ENCODE results near the gene CDH13.

Gene CDH13

GRCh38 chr16:83051451-83051850 is 424.7 kb downstream of the CDH13 start:
- no peaks in the 10 kb centered on the region for H3K79me2 ChIP-seq (ENCODE audit: insufficient read depth, low read length)
- H3K4me3 ChIP-seq (ENCODE audit: low read depth in 1 of 2, low read length in 2 of 2): no peak overlapping the region
- no peak overlapping the region for H3K9ac ChIP-seq (ENCODE audit: low read depth, low read length)
- peaks cover 4% of the 10 kb centered on the region for H3K27me3 ChIP-seq (ENCODE audit: insufficient read depth, low read length, poor library complexity)
- no peaks in the 10 kb centered on the region for H3K36me3 ChIP-seq (ENCODE audit: insufficient read depth, low read length)
- no peaks in the 10 kb centered on the region for H4K20me1 ChIP-seq (ENCODE audit: insufficient read depth, low read length)
- no peaks in the 10 kb centered on the region for H3K9me3 ChIP-seq (ENCODE audit: insufficient read depth, low read length, severe bottlenecking)
- H3K4me2 ChIP-seq (ENCODE audit: insufficient read depth, low read length): no peak overlapping the region
- ATAC-seq (ENCODE audit: insufficient read depth, low read depth): no peak
- no peak overlapping the region for H3K27ac ChIP-seq (ENCODE audit: low read length)
- H3K4me1 ChIP-seq (ENCODE audit: insufficient read depth, low read length): no peaks in the 10 kb centered on the region
- no peak for DNase-seq
- H2AFZ ChIP-seq (ENCODE audit: low read depth, low read length): no peak overlapping the region
- TF ChIP-seq EZH2 (IDR thresholded peaks at IDR 0.05; ENCODE audit: borderline replicate concordance, low read depth, low read length, severe bottlenecking): no peak
- TF ChIP-seq, protein P1, sequence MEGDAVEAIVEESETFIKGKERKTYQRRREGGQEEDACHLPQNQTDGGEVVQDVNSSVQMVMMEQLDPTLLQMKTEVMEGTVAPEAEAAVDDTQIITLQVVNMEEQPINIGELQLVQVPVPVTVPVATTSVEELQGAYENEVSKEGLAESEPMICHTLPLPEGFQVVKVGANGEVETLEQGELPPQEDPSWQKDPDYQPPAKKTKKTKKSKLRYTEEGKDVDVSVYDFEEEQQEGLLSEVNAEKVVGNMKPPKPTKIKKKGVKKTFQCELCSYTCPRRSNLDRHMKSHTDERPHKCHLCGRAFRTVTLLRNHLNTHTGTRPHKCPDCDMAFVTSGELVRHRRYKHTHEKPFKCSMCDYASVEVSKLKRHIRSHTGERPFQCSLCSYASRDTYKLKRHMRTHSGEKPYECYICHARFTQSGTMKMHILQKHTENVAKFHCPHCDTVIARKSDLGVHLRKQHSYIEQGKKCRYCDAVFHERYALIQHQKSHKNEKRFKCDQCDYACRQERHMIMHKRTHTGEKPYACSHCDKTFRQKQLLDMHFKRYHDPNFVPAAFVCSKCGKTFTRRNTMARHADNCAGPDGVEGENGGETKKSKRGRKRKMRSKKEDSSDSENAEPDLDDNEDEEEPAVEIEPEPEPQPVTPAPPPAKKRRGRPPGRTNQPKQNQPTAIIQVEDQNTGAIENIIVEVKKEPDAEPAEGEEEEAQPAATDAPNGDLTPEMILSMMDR (IDR thresholded peaks at IDR 0.05; ENCODE audit: borderline replicate concordance, extremely low read depth, low read length, poor library complexity, severe bottlenecking): no peak

GRCh38 chr16:83054283-83054682 is 427.5 kb downstream of the CDH13 start:
- ATAC-seq (ENCODE audit: insufficient read depth, low read depth) (no peak), DNase-seq (no peak)
- H3K36me3 ChIP-seq (ENCODE audit: insufficient read depth, low read length): no peaks in the 10 kb centered on the region
- H3K4me1 ChIP-seq (ENCODE audit: insufficient read depth, low read length): no peaks in the 10 kb centered on the region
- no peaks in the 10 kb centered on the region for H3K9me3 ChIP-seq (ENCODE audit: insufficient read depth, low read length, severe bottlenecking)
- no peak overlapping the region for H3K4me3 ChIP-seq (ENCODE audit: low read depth in 1 of 2, low read length in 2 of 2)
- H3K79me2 ChIP-seq (ENCODE audit: insufficient read depth, low read length): no peaks in the 10 kb centered on the region
- no peak overlapping the region for H3K4me2 ChIP-seq (ENCODE audit: insufficient read depth, low read length)
- peaks cover 2% of the 10 kb centered on the region for H3K27me3 ChIP-seq (ENCODE audit: insufficient read depth, low read length, poor library complexity)
- H2AFZ ChIP-seq (ENCODE audit: low read depth, low read length): no peak overlapping the region
- TF ChIP-seq, protein P1 (IDR thresholded peaks at IDR 0.05; ENCODE audit: borderline replicate concordance, extremely low read depth, low read length, poor library complexity, severe bottlenecking): no peak
- no peak for TF ChIP-seq EZH2 (IDR thresholded peaks at IDR 0.05; ENCODE audit: borderline replicate concordance, low read depth, low read length, severe bottlenecking)
- no peaks in the 10 kb centered on the region for H4K20me1 ChIP-seq (ENCODE audit: insufficient read depth, low read length)
- no peak overlapping the region for H3K9ac ChIP-seq (ENCODE audit: low read depth, low read length)
- H3K27ac ChIP-seq (ENCODE audit: low read length): no peak overlapping the region

GRCh38 chr16:83058376-83058775 is 431.6 kb downstream of the CDH13 start:
- DNase-seq: no peak
- no peak overlapping the region for H3K4me3 ChIP-seq (ENCODE audit: low read depth in 1 of 2, low read length in 2 of 2)
- H3K36me3 ChIP-seq (ENCODE audit: insufficient read depth, low read length): no peaks in the 10 kb centered on the region
- H3K9ac ChIP-seq (ENCODE audit: low read depth, low read length): no peak overlapping the region
- H3K27me3 ChIP-seq (ENCODE audit: insufficient read depth, low read length, poor library complexity): peaks cover 4% of the 10 kb centered on the region
- no peak for TF ChIP-seq EZH2 (IDR thresholded peaks at IDR 0.05; ENCODE audit: borderline replicate concordance, low read depth, low read length, severe bottlenecking)
- TF ChIP-seq, protein P1 (IDR thresholded peaks at IDR 0.05; ENCODE audit: borderline replicate concordance, extremely low read depth, low read length, poor library complexity, severe bottlenecking): no peak
- no peak overlapping the region for H3K4me2 ChIP-seq (ENCODE audit: insufficient read depth, low read length)
- H3K27ac ChIP-seq (ENCODE audit: low read length): no peak overlapping the region
- ATAC-seq (ENCODE audit: insufficient read depth, low read depth): no peak
- no peaks in the 10 kb centered on the region for H3K79me2 ChIP-seq (ENCODE audit: insufficient read depth, low read length)
- no peaks in the 10 kb centered on the region for H4K20me1 ChIP-seq (ENCODE audit: insufficient read depth, low read length)
- H3K9me3 ChIP-seq (ENCODE audit: insufficient read depth, low read length, severe bottlenecking): no peaks in the 10 kb centered on the region
- H2AFZ ChIP-seq (ENCODE audit: low read depth, low read length): no peak overlapping the region
- H3K4me1 ChIP-seq (ENCODE audit: insufficient read depth, low read length): no peaks in the 10 kb centered on the region

GRCh38 chr16:83059237-83059636 is 432.5 kb downstream of the CDH13 start:
- Histone ChIP-seq H3K4me3 (ENCODE audit: low read depth in 1 of 2, low read length in 2 of 2) (no peak overlapping the region), H3K4me1 (ENCODE audit: insufficient read depth, low read length) (no peaks in the 10 kb centered on the region), H3K79me2 (ENCODE audit: insufficient read depth, low read length) (no peaks in the 10 kb centered on the region), H3K27ac (ENCODE audit: low read length) (no peak overlapping the region), H4K20me1 (ENCODE audit: insufficient read depth, low read length) (no peaks in the 10 kb centered on the region), H3K4me2 (ENCODE audit: insufficient read depth, low read length) (no peak overlapping the region), H3K9me3 (ENCODE audit: insufficient read depth, low read length, severe bottlenecking) (no peaks in the 10 kb centered on the region), H3K36me3 (ENCODE audit: insufficient read depth, low read length) (no peaks in the 10 kb centered on the region), H3K9ac (ENCODE audit: low read depth, low read length) (no peak overlapping the region), H2AFZ (ENCODE audit: low read depth, low read length) (no peak overlapping the region), H3K27me3 (ENCODE audit: insufficient read depth, low read length, poor library complexity) (peaks cover 4% of the 10 kb centered on the region)
- no peak for DNase-seq
- TF ChIP-seq EZH2 (IDR thresholded peaks at IDR 0.05; ENCODE audit: borderline replicate concordance, low read depth, low read length, severe bottlenecking): no peak
- TF ChIP-seq, protein P1 (IDR thresholded peaks at IDR 0.05; ENCODE audit: borderline replicate concordance, extremely low read depth, low read length, poor library complexity, severe bottlenecking): no peak
- no peak for ATAC-seq (ENCODE audit: insufficient read depth, low read depth)
